Measurements from ENCODE around the gene RGS18.
"Not testable (repeated sequence)": the region's sequence is repeated elsewhere in the genome, so short reads cannot be mapped to it uniquely, and the experiment has no call there.

The RGS18 gene

GRCh38 chr1:192151176-192151575 is 7.1 kb upstream of the RGS18 start:
- peaks cover 0 to 1% of the 10 kb centered on the region in 2 donors for H3K9me3 Mint-ChIP-seq
- DNase-seq (no peak), ATAC-seq (replicated peaks) (no peak)
- H3K4me1 Mint-ChIP-seq, result no peaks in the 10 kb centered on the region
- no peak overlapping the region for H3K27ac Mint-ChIP-seq
- H3K36me3 Mint-ChIP-seq, result no peaks in the 10 kb centered on the region
- H3K4me3 Mint-ChIP-seq, result no peak overlapping the region
- no peaks in the 10 kb centered on the region for H3K27me3 Mint-ChIP-seq

DNA sequence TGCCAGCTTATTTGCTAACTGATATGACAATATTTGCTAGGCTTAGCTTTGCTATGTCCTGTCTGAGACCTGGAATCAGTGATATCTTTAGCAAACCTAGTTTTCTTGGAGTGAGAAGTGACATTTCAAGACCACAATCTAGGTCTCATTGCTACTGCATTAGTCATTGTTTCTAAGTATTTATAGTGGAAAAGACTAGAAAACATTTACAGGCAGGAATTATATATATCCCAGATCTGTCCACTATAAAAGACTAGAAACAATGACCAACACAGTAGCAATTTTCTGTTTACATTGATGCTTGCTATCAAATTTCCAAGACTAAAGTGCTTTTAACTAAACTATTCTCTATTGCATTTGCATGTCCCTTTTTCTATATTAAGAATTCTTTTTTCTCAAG is 5.0 kb upstream of the RGS18 start:
- no peak overlapping the region for H3K4me3 Mint-ChIP-seq
- no peaks in the 10 kb centered on the region for H3K36me3 Mint-ChIP-seq
- H3K4me1 Mint-ChIP-seq, result no peaks in the 10 kb centered on the region
- ATAC-seq (replicated peaks), result no peak
- H3K27me3 Mint-ChIP-seq, result no peaks in the 10 kb centered on the region
- no peaks in the 10 kb centered on the region for H3K9me3 Mint-ChIP-seq
- H3K27ac Mint-ChIP-seq, result no peak overlapping the region
- no peak for DNase-seq

GRCh38 chr1:192157067-192157466 is 1.2 kb upstream of the RGS18 start:
- H3K4me1 Mint-ChIP-seq, result no peaks in the 10 kb centered on the region
- no peak overlapping the region for H3K27ac Mint-ChIP-seq

GRCh38 chr1:192159014-192159413 is 752 bp downstream of the RGS18 start:
- no peaks in the 10 kb centered on the region for H3K36me3 Mint-ChIP-seq
- no peaks in the 10 kb centered on the region for H3K27me3 Mint-ChIP-seq
- H3K4me3 Mint-ChIP-seq, result no peak overlapping the region
- H3K4me1 Mint-ChIP-seq, result no peaks in the 10 kb centered on the region
- DNase-seq (no peak), ATAC-seq (replicated peaks) (no peak)
- H3K27ac Mint-ChIP-seq, result no peak overlapping the region
- peaks cover 2 to 4% of the 10 kb centered on the region in 2 donors for H3K9me3 Mint-ChIP-seq

More at GRCh38 chr1:192157067-192157466, 1.2 kb upstream of the RGS18 start:
- ATAC-seq (replicated peaks) (no peak), DNase-seq (no peak)
- Mint-ChIP-seq H3K4me3 (no peak overlapping the region), H3K36me3 (no peaks in the 10 kb centered on the region), H3K9me3 (peaks cover 0 to 2% of the 10 kb centered on the region in 2 donors), H3K27me3 (no peaks in the 10 kb centered on the region)

GRCh38 chr1:192159781-192160180 is 1.5 kb downstream of the RGS18 start:
- Mint-ChIP-seq H3K4me1 (no peaks in the 10 kb centered on the region), H3K27ac (no peak overlapping the region), H3K9me3 (peaks cover 3 to 4% of the 10 kb centered on the region in 2 donors), H3K36me3 (no peaks in the 10 kb centered on the region), H3K4me3 (no peak overlapping the region), H3K27me3 (no peaks in the 10 kb centered on the region)
- DNase-seq (no peak), ATAC-seq (replicated peaks) (no peak)

- Mint-ChIP-seq H3K27me3 (no peaks in the 10 kb centered on the region), H3K27ac (no peak overlapping the region), H3K36me3 (peaks cover 0 to under 1% of the 10 kb centered on the region in 2 donors), H3K4me3 (no peak overlapping the region), H3K4me1 (no peaks in the 10 kb centered on the region), H3K9me3 (peaks cover 3 to 5% of the 10 kb centered on the region in 2 donors)
- DNase-seq (no peak), ATAC-seq (replicated peaks) (no peak)
These were observed 1.9 kb downstream of the RGS18 start for GRCh38 chr1:192160196-192160595.

- H3K9me3 Mint-ChIP-seq, result peaks cover 6 to 8% of the 10 kb centered on the region in 2 donors
- H3K4me1 Mint-ChIP-seq, result no peaks in the 10 kb centered on the region
- H3K27ac Mint-ChIP-seq, result no peak overlapping the region
- no peaks in the 10 kb centered on the region for H3K27me3 Mint-ChIP-seq
- DNase-seq (no peak), ATAC-seq (replicated peaks) (no peak)
- H3K4me3 Mint-ChIP-seq, result no peak overlapping the region
- peaks cover 2 to 3% of the 10 kb centered on the region in 2 donors for H3K36me3 Mint-ChIP-seq
These were observed 3.7 kb downstream of the RGS18 start for GRCh38 chr1:192161976-192162375.

- no peak overlapping the region for H3K27ac Mint-ChIP-seq
- H3K4me3 Mint-ChIP-seq, result no peak overlapping the region
- DNase-seq (no peak), ATAC-seq (replicated peaks) (no peak)
- no peaks in the 10 kb centered on the region for H3K4me1 Mint-ChIP-seq
- H3K9me3 Mint-ChIP-seq, result peaks cover 6 to 8% of the 10 kb centered on the region in 2 donors
- no peaks in the 10 kb centered on the region for H3K27me3 Mint-ChIP-seq
- peaks cover 2 to 3% of the 10 kb centered on the region in 2 donors for H3K36me3 Mint-ChIP-seq
These were observed 4.1 kb downstream of the RGS18 start for GRCh38 chr1:192162376-192162775.

GRCh38 chr1:192165002-192165401 is 6.7 kb downstream of the RGS18 start:
- not testable (repeated sequence) for H3K27ac Mint-ChIP-seq; H3K36me3 Mint-ChIP-seq; H3K27me3 Mint-ChIP-seq; DNase-seq; ATAC-seq (replicated peaks); H3K9me3 Mint-ChIP-seq; H3K4me1 Mint-ChIP-seq; H3K4me3 Mint-ChIP-seq

GRCh38 chr1:192167011-192167410 is 8.7 kb downstream of the RGS18 start:
- H3K36me3 Mint-ChIP-seq, result peaks cover 2 to 3% of the 10 kb centered on the region in 2 donors
- H3K4me1 Mint-ChIP-seq, result no peaks in the 10 kb centered on the region
- no peak overlapping the region for H3K4me3 Mint-ChIP-seq
- DNase-seq, result no peak
- H3K27ac Mint-ChIP-seq, result no peak overlapping the region
- H3K27me3 Mint-ChIP-seq, result no peaks in the 10 kb centered on the region
- no peak for ATAC-seq (replicated peaks)
- H3K9me3 Mint-ChIP-seq, result peaks cover 4 to 8% of the 10 kb centered on the region in 2 donors

GRCh38 chr1:192167911-192168700 is 9.8 kb downstream of the RGS18 start:
- H3K9me3 Mint-ChIP-seq, result peaks cover 4% of the 10 kb centered on the region in 2 donors

DNA sequence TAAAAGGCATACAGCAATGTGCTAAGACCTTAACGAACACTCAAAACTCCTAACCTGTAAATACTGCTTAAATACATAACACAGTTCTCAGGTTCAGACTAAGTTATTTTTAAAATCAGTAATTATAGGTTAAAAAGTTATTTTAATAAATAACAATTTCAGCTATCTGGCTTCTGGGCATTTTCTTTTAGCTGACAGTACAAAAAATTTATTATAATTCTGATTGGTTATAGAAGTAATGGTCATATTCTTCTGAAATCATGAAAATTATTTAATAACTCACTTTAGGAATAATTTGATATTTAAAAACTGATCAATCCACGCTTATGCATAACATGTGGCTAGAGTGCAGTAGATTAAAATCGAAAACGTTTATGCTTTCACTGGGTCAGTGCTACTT is 10.7 kb downstream of the RGS18 start:
- no peaks in the 10 kb centered on the region for H3K27me3 Mint-ChIP-seq
- no peak for DNase-seq
- ATAC-seq (replicated peaks), result no peak
- peaks cover 2 to 3% of the 10 kb centered on the region in 2 donors for H3K36me3 Mint-ChIP-seq
- no peak overlapping the region for H3K4me3 Mint-ChIP-seq
- peaks cover 4% of the 10 kb centered on the region in 2 donors for H3K9me3 Mint-ChIP-seq
- no peak overlapping the region for H3K27ac Mint-ChIP-seq
- no peaks in the 10 kb centered on the region for H3K4me1 Mint-ChIP-seq

More at GRCh38 chr1:192167911-192168700, 9.8 kb downstream of the RGS18 start:
- H3K4me3 Mint-ChIP-seq, result no peak overlapping the region
- peaks cover 2 to 3% of the 10 kb centered on the region in 2 donors for H3K36me3 Mint-ChIP-seq
- no peak overlapping the region for H3K27ac Mint-ChIP-seq
- DNase-seq (no peak), ATAC-seq (replicated peaks) (no peak)
- no peaks in the 10 kb centered on the region for H3K27me3 Mint-ChIP-seq
- H3K4me1 Mint-ChIP-seq, result no peaks in the 10 kb centered on the region

DNA sequence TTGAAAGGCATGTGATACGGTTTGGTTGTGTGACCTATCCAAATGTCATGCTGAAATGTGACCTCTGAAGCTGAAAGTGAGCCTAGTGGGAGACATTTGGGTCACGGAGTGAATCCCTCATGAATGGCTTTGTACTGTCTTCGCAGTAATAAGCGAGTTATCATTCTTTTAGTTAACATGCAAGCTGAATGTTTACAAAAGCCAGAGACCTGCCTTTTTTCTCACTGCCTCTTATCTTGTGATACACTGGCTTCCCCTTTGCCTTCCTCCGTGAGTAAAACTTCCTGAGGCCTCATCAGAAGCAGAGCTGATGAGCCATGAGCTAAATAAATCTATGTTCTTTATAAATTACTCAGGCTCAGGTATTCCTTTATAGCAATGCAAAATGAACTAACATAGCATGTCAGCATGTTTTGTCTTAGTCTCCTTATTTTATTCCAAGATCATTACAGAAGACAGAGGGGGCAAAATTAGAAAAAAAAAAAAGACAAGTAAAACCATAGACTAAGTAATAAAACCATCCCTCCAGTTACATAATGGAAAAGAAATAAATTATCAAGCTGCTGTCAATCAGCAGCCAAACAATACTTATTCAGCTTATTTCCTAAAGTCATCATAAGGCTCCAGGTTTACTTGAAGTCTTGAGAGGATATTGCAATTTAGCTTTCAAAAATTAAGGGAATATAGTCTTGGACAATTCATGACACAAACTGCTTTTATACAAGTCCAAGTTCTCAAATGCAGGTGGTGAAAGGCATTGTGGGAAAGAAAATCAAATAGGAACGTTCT is 12.1 kb downstream of the RGS18 start:
- no peak overlapping the region for H3K4me3 Mint-ChIP-seq
- no peak for DNase-seq
- no peak for ATAC-seq (replicated peaks)
- H3K27ac Mint-ChIP-seq, result no peak overlapping the region
- H3K9me3 Mint-ChIP-seq, result peaks cover under 1 to 1% of the 10 kb centered on the region in 2 donors
- H3K36me3 Mint-ChIP-seq, result peaks cover under 1 to 1% of the 10 kb centered on the region in 2 donors
- no peaks in the 10 kb centered on the region for H3K27me3 Mint-ChIP-seq
- H3K4me1 Mint-ChIP-seq, result no peaks in the 10 kb centered on the region

DNA sequence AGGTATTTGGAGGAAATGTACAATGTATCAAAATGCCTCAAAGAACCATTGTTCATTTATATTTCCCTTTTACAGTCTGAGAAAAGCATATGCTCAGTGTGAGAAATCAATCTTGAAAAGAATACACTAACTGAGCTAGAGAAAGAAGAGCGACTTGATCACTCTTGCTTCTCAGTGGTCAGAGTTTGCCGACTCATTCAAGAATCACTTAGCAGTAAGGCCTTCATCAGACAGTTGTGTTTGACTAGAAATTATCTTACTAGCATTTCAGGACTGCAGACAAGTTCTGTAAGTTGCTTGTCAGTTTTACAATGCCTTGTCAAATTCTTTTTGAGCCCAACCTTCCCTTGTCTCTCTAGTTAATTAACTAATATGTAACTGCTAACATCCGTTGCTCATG is 12.9 kb downstream of the RGS18 start:
- H3K9me3 Mint-ChIP-seq, result no peaks in the 10 kb centered on the region
- no peak overlapping the region for H3K27ac Mint-ChIP-seq
- ATAC-seq (replicated peaks) (no peak), DNase-seq (no peak)
- H3K4me1 Mint-ChIP-seq, result no peaks in the 10 kb centered on the region
- H3K36me3 Mint-ChIP-seq, result no peaks in the 10 kb centered on the region
- H3K27me3 Mint-ChIP-seq, result no peaks in the 10 kb centered on the region
- H3K4me3 Mint-ChIP-seq, result no peak overlapping the region

GRCh38 chr1:192175971-192176370 is 17.7 kb downstream of the RGS18 start:
- DNase-seq, result no peak
- no peaks in the 10 kb centered on the region for H3K4me1 Mint-ChIP-seq
- H3K27me3 Mint-ChIP-seq, result no peaks in the 10 kb centered on the region
- H3K27ac Mint-ChIP-seq, result no peak overlapping the region
- no peaks in the 10 kb centered on the region for H3K9me3 Mint-ChIP-seq
- H3K4me3 Mint-ChIP-seq, result no peak overlapping the region
- ATAC-seq (replicated peaks), result no peak
- H3K36me3 Mint-ChIP-seq, result no peaks in the 10 kb centered on the region

Measured in stimulated activated naive B cell treated with anti-CD40 and anti-IgM and Interleukin-4, amounts not matched to agents 10 μg/mL and 1 μg/mL and 100 μg/mL, for 72 hours (primary cell).